CD4-positive, alpha-beta memory T cell (primary cell): ENCODE measurements around the gene FOXA3. TPM values are rescaled to one million over a fixed set of nuclear protein-coding genes. Genes with fewer than 3 reads are reported as not detected.
A peak's percentile ranks its signal among the peaks of the same experiment; 100 is the strongest.

Experiments used
- CTCF ChIA-PET: fragments of 350-600 bp; sonication (Branson Sonifier 250); formaldehyde crosslinking; loops from one replicate; lab custom pipeline; 2021; ENCODE audit warnings: inconsistent platforms; ENCODE audit not compliant: partially characterized antibody; lab: Charles Lee
- POLR2A ChIA-PET: fragments of 350-600 bp; sonication (Branson Sonifier 250); formaldehyde crosslinking; loops from one replicate; lab custom pipeline; 2021; ENCODE audit not compliant: partially characterized antibody; lab: Charles Lee
- DNase-seq, 5 donors: peaks; one replicate each; pipeline versions ENCODE4 v3.0.0 to v3.0.0-alpha.2; 2020 to 2022; ENCODE audit warnings: mixed read lengths in 1 of 5
- H3K27ac ChIP-seq: one replicate; pipeline ENCODE4 v1.7.0; 2013; ENCODE audit warnings: low read depth, low read length
- H3K27me3 ChIP-seq: 2 replicates; pipeline ENCODE4 v1.7.0; 2013; ENCODE audit warnings: mild to moderate bottlenecking, low read length, moderate library complexity; ENCODE audit not compliant: insufficient read depth
- H3K36me3 ChIP-seq: 2 replicates; pipeline ENCODE4 v1.7.0; 2013; ENCODE audit warnings: mild to moderate bottlenecking, low read length, moderate library complexity; ENCODE audit not compliant: insufficient read depth
- H3K4me1 ChIP-seq: 2 replicates; pipeline ENCODE4 v1.7.0; 2013; ENCODE audit warnings: mild to moderate bottlenecking, low read length, moderate library complexity; ENCODE audit not compliant: insufficient read depth
- H3K4me3 ChIP-seq, 2 donors: one replicate each; pipeline ENCODE4 v1.7.0; 2013; ENCODE audit warnings: low read length in 2 of 2, mild to moderate bottlenecking in 1 of 2
- H3K9me3 ChIP-seq, 2 donors: one replicate each; pipeline ENCODE4 v1.7.0; 2013; ENCODE audit warnings: low read length in 2 of 2, control low read depth in 1 of 2; ENCODE audit not compliant: control insufficient read depth in 1 of 2
- H3K27ac Mint-ChIP-seq, 7 donors: one replicate each; pipeline ENCODE4 v1.8.0; 2020 to 2021; ENCODE audit warnings: mixed read lengths in 7 of 7, mild to moderate bottlenecking in 6 of 7, inconsistent platforms in 3 of 7, moderate library complexity in 3 of 7
- H3K27me3 Mint-ChIP-seq, 2 donors: one replicate each; pipeline ENCODE4 v1.8.0; 2020 to 2021; ENCODE audit warnings: mixed read lengths in 2 of 2
- H3K36me3 Mint-ChIP-seq, 2 donors: one replicate each; pipeline ENCODE4 v1.8.0; 2020 to 2021; ENCODE audit warnings: mixed read lengths in 2 of 2, inconsistent platforms in 1 of 2, mild to moderate bottlenecking in 1 of 2
- H3K4me1 Mint-ChIP-seq, 4 donors: one replicate each; pipeline ENCODE4 v1.8.0; 2020 to 2021; ENCODE audit warnings: mixed read lengths in 4 of 4, mild to moderate bottlenecking in 1 of 4
- H3K4me3 Mint-ChIP-seq, 8 donors: one replicate each; pipeline ENCODE4 v1.8.0; 2020 to 2021; ENCODE audit warnings: mixed read lengths in 8 of 8, mild to moderate bottlenecking in 7 of 8, moderate library complexity in 6 of 8, inconsistent platforms in 3 of 8
- H3K9me3 Mint-ChIP-seq, 8 donors: one replicate each; pipeline ENCODE4 v1.8.0; 2020 to 2021; ENCODE audit warnings: mixed read lengths in 8 of 8, mild to moderate bottlenecking in 5 of 8, inconsistent platforms in 3 of 8, moderate library complexity in 1 of 8
- intact Hi-C: fragments of 100-400 bp; cut with micrococcal nuclease; formaldehyde crosslinking; loops from one replicate; pipeline ENCODE4 v1.15.1; 2023
- polyA plus RNA-seq, 2 donors: library from polyadenylated mRNA; unstranded; fragments of 300-500 nt; fragmentation: Illumina TruSeq; gene quantifications; one replicate each; pipeline ENCODE4 v1.2.3, GENCODE V29; 2021
- total RNA-seq, 2 experiments: library from RNA; stranded (reverse); gene quantifications; one replicate each; pipeline ENCODE4 v1.2.3, GENCODE V29; 2021

FOXA3 gene
- total and polyA plus RNA-seq, 4 experiments from 2014 or later: not detected

- peak overlapping the region; percentile 10 to 75 (median 58) for H3K4me3 Mint-ChIP-seq
- peaks cover 0 to 3% of the 10 kb centered on the region in 2 donors for H3K27me3 Mint-ChIP-seq
- no peak for DNase-seq
- no peaks in the 10 kb centered on the region for H3K9me3 Mint-ChIP-seq
- no peaks in the 10 kb centered on the region for H3K9me3 ChIP-seq
- peak overlapping the region; percentile 68 for H3K27ac ChIP-seq
- intact Hi-C loops: loop anchor here (5.0 kb wide), 1 partner anchor 1597 kb away; the partner anchor contains the start of gene KPTN
- H3K4me1 ChIP-seq: peaks cover 40% of the 10 kb centered on the region
- H3K27ac Mint-ChIP-seq: peak overlapping the region in 2 of 7 donors; percentile 36 to 68
- no peaks in the 10 kb centered on the region for H3K36me3 ChIP-seq
- ChIA-PET POLR2A (interaction anchor here (0.8 to 4.8 kb wide), 8 partner anchors 8 to 193 kb away, joined by 3 to 83 read pairs (median 4); partner anchors contain the start of genes CCDC61, FOXA3, MYPOP and QPCTL), CTCF (interaction anchor here (1.2 to 4.2 kb wide), 4 partner anchors 15 to 67 kb away, joined by 3 to 38 read pairs (median 14); partner anchors contain the start of genes FOXA3, MYPOP and SYMPK)
- H3K36me3 Mint-ChIP-seq: peaks cover 4 to 13% of the 10 kb centered on the region in 2 donors
- peaks cover 12 to 39% (median 22%) of the 10 kb centered on the region in 4 donors for H3K4me1 Mint-ChIP-seq
- peak overlapping the region in 1 of 2 donors; percentile 65 for H3K4me3 ChIP-seq
- no peaks in the 10 kb centered on the region for H3K27me3 ChIP-seq
Observed at GRCh38 chr19:45884682-45885555, 20.8 kb downstream of the FOXA3 start.

GRCh38 chr19:45885556-45886426, 21.7 kb downstream of the FOXA3 start, which contains the start of gene IRF2BP1:
TSS of gene IRF2BP1 (minus strand) at chr19:45886141. CDS start at chr19:45885774, 367 bp downstream.
- Mint-ChIP-seq H3K27me3 (peaks cover 0 to 3% of the 10 kb centered on the region in 2 donors), H3K4me1 (peaks cover 12 to 39% (median 22%) of the 10 kb centered on the region in 4 donors), H3K36me3 (peaks cover 4 to 17% of the 10 kb centered on the region in 2 donors), H3K4me3 (peak within 1 kb of the TSS; percentile 94 to 98 (median 98)), H3K9me3 (no peaks in the 10 kb centered on the region), H3K27ac (peak within 1 kb of the TSS; percentile 97 to 99 (median 99))
- intact Hi-C loops: loop anchor here (1.0 to 5.0 kb wide), 6 partner anchors 17 to 1597 kb away; partner anchors contain the start of genes CCDC61, KPTN, MYPOP and SYMPK
- CTCF ChIA-PET: interaction anchor here (0.6 to 4.2 kb wide), 8 partner anchors 16 to 407 kb away, joined by 3 to 38 read pairs (median 7); partner anchors contain the start of genes FOXA3, MYPOP, SIX5 and SYMPK
- H3K4me1 ChIP-seq: peaks cover 40% of the 10 kb centered on the region
- no peaks in the 10 kb centered on the region for H3K27me3 ChIP-seq
- POLR2A ChIA-PET: interaction anchor here (0.8 to 4.8 kb wide), 16 partner anchors 9 to 1598 kb away, joined by 3 to 83 read pairs (median 4); partner anchors contain the start of genes CCDC61, FBXO46, FOXA3 and MYPOP
- no peaks in the 10 kb centered on the region for H3K36me3 ChIP-seq
- peak; percentile 88 to 95 (median 91) for DNase-seq
- H3K4me3 ChIP-seq: peak within 1 kb of the TSS; percentile 65 to 71
- H3K27ac ChIP-seq: peak within 1 kb of the TSS; percentile 68
- H3K9me3 ChIP-seq: no peaks in the 10 kb centered on the region

- Mint-ChIP-seq H3K9me3 (no peaks in the 10 kb centered on the region), H3K27me3 (peaks cover 0 to under 1% of the 10 kb centered on the region in 2 donors), H3K4me3 (peak overlapping the region; percentile 94 to 98 (median 98)), H3K4me1 (peaks cover 11 to 36% (median 19%) of the 10 kb centered on the region in 4 donors), H3K27ac (peak overlapping the region; percentile 97 to 99 (median 99)), H3K36me3 (peaks cover 4 to 17% of the 10 kb centered on the region in 2 donors)
- Histone ChIP-seq H3K27me3 (no peaks in the 10 kb centered on the region), H3K9me3 (no peaks in the 10 kb centered on the region), H3K27ac (peak overlapping the region; percentile 68), H3K4me3 (peak overlapping the region; percentile 65 to 71), H3K4me1 (peaks cover 40% of the 10 kb centered on the region), H3K36me3 (no peaks in the 10 kb centered on the region)
- ChIA-PET POLR2A (interaction anchor here (0.8 to 4.8 kb wide), 14 partner anchors 9 to 1597 kb away, joined by 3 to 83 read pairs (median 4); partner anchors contain the start of genes CCDC61, FBXO46, FOXA3 and MYPOP), CTCF (interaction anchor here (0.6 to 1.5 kb wide), 4 partner anchors 16 to 408 kb away, joined by 3 to 10 read pairs (median 7); partner anchors contain the start of genes FOXA3, MYPOP, SIX5 and SYMPK)
- intact Hi-C loops: loop anchor here (1.0 to 5.0 kb wide), 6 partner anchors 16 to 1596 kb away; partner anchors contain the start of genes CCDC61, KPTN, MYPOP and SYMPK
- DNase-seq: peak; percentile 87 to 93 (median 91)
Observed at GRCh38 chr19:45886427-45887199, 22.5 kb downstream of the FOXA3 start.

- POLR2A ChIA-PET: interaction anchor here (1.3 to 4.8 kb wide), 3 partner anchors 15 to 408 kb away, joined by 3 to 83 read pairs (median 47); partner anchors contain the start of genes FOXA3, MYPOP and SYMPK
- H3K27me3 Mint-ChIP-seq: no peaks in the 10 kb centered on the region
- intact Hi-C loops: loop anchor here (2.0 to 5.0 kb wide), 2 partner anchors 380 to 1595 kb away; partner anchors contain the start of genes KPTN and VASP
Observed at GRCh38 chr19:45887200-45887710, 23.1 kb downstream of the FOXA3 start.

GRCh38 chr19:45889210-45889885, 25.2 kb downstream of the FOXA3 start:
- Mint-ChIP-seq H3K4me3 (no peak overlapping the region), H3K9me3 (no peaks in the 10 kb centered on the region), H3K27ac (peak overlapping the region in 4 of 7 donors; percentile 18 to 73 (median 56)), H3K27me3 (no peaks in the 10 kb centered on the region), H3K4me1 (peaks cover 3 to 20% (median 10%) of the 10 kb centered on the region in 4 donors), H3K36me3 (peaks cover 0 to 14% of the 10 kb centered on the region in 2 donors)
- Histone ChIP-seq H3K27me3 (no peaks in the 10 kb centered on the region), H3K9me3 (no peaks in the 10 kb centered on the region), H3K4me1 (peaks cover 18% of the 10 kb centered on the region), H3K36me3 (no peaks in the 10 kb centered on the region), H3K4me3 (no peak overlapping the region), H3K27ac (no peak overlapping the region)
- no peak for DNase-seq
- CTCF ChIA-PET: no interaction called here
- POLR2A ChIA-PET: interaction anchor here (1.8 kb wide), 1 partner anchor 13 kb away, joined by 8 read pairs; the partner anchor contains the start of gene MYPOP
- intact Hi-C loops: loop anchor here (5.0 kb wide), 1 partner anchor 1593 kb away; the partner anchor contains the start of gene KPTN

More at GRCh38 chr19:45887200-45887710, 23.1 kb downstream of the FOXA3 start:
- Histone ChIP-seq H3K27me3 (no peaks in the 10 kb centered on the region), H3K27ac (peak overlapping the region; percentile 68), H3K4me1 (peaks cover 38% of the 10 kb centered on the region), H3K36me3 (no peaks in the 10 kb centered on the region), H3K9me3 (no peaks in the 10 kb centered on the region), H3K4me3 (peak overlapping the region; percentile 65 to 71)
- Mint-ChIP-seq H3K4me1 (peaks cover 10 to 32% (median 18%) of the 10 kb centered on the region in 4 donors), H3K36me3 (peaks cover 4 to 17% of the 10 kb centered on the region in 2 donors), H3K9me3 (no peaks in the 10 kb centered on the region), H3K27ac (peak overlapping the region; percentile 97 to 99 (median 99)), H3K4me3 (peak overlapping the region; percentile 29 to 98 (median 98))
- CTCF ChIA-PET: interaction anchor here (1.5 kb wide), 1 partner anchor 16 kb away, joined by 10 read pairs; the partner anchor contains the start of gene MYPOP
- DNase-seq: no peak
